GM19467 (cell line): ENCODE measurements around the gene RAB1A.

Source experiments
- ATAC-seq: cut with Tn5 transposase; IDR thresholded peaks from one replicate; pipeline ENCODE4 v1.9.1; 2021; ENCODE audit warnings: mild to moderate bottlenecking, moderate library complexity; ENCODE audit not compliant: unreplicated experiment

RAB1A gene

DNA sequence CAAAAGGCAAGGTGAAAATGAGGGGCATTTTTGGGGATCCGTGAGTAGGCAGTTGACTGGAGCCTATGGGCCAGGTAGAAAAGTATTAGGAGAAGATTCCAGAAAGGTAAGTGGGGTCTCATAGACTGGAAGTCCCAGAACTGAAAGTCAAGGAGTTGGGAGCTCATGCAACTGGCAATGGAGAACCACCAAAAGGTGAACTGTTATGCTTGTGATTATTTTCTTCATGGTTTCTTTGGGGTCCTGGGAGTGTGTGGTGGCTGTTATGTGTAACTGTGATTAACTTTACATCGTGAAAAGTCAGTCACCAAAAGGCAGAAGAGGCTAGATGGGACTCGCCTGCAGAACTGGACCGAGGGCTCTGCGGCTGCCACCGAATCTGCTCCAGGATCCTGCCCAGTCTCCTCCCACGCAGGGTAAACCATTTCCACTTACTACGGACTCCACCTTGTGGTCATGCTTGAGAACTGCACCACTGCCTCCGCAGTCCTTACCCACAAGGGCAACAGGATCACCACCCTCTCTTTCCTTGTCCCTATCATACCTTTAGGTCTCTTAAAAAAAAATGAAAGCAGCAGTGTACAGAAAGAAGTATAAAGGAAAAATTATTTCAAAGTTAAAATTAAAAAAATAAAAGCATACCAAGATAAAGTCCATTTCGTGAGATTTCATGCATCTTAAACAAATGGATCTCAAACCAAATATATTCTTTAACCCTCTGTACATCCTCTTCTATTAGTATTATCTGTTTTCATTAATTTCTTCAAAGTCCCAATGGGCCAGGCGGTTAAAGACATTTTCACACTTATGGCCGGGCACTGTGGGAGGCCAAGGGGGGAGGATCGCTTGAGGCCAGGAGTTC is 89.3 kb downstream of the RAB1A start:
- ATAC-seq, result peak; percentile 67

DNA sequence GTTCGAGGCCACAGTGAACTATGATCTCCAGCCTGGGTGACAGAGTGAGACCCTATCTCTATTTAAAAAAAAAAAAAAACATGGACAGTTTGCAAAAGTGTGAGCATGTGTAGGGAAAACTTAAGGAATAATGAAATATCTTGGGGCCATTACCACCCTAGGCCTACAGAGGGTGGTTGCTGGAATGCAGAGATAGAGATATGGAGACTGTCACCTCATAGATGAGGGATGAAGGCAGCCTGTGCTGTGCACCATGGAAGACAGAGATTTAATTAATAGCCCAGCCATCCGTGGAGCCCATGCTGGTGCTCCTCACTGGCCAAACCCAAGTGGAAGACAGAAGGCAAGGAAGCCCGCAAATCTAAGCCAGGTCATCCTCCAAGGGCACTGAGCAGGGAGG is 90.3 kb downstream of the RAB1A start:
- ATAC-seq, result no peak

DNA sequence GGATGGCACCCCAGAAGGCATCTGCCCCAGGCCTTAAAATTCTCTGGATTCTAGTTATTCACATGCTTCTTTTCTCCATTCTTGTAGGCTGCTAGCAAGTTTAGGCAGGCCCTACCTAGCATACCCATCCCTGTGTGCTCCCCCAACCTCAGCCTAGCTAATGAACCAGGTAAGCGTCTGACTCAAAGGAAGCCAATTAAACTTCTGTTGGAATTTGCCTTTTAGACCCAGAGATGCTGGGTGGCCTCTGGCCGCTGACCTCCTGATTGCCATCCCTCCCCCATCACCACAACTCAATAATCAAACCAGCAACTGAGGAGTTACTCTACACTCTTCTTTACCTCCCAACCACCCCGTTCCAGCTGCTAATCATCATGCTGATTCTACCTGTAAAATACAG is 92.7 kb downstream of the RAB1A start:
- ATAC-seq, result no peak
